Measurements from ENCODE around the gene BCDIN3D. TPM values are rescaled to one million over a fixed set of nuclear protein-coding genes. Genes with fewer than 3 reads are reported as not detected.
A peak's percentile ranks its signal among the peaks of the same experiment; 100 is the strongest.

BCDIN3D gene
- total and polyA plus RNA-seq, 10 donors: 3.3 to 7.4 (median 5.2) TPM

DNA sequence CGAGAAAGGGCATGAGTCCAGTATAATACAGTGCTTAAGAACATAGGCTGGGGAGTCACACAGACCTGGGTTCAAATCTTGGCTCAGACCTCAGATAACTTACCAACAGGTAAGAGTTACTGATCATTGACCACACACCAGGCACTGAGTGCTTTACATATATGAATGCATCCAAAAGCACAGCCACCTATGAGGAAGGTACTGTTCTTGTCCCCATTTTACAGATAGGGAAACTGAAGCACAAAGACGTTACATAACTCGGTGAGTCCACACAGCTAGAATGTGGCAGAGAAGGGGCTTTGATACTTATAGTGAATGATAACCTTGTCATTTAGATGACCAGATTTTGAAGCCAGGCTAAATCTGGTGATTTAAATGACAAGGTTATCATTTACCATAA lies 33.2 kb upstream of the BCDIN3D start:
- TF ChIP-seq POLR2A (IDR thresholded peaks at IDR 0.05): no peak
- TF ChIP-seq POLR2AphosphoS5 (IDR thresholded peaks at IDR 0.05): no peak
- TF ChIP-seq, protein P1, sequence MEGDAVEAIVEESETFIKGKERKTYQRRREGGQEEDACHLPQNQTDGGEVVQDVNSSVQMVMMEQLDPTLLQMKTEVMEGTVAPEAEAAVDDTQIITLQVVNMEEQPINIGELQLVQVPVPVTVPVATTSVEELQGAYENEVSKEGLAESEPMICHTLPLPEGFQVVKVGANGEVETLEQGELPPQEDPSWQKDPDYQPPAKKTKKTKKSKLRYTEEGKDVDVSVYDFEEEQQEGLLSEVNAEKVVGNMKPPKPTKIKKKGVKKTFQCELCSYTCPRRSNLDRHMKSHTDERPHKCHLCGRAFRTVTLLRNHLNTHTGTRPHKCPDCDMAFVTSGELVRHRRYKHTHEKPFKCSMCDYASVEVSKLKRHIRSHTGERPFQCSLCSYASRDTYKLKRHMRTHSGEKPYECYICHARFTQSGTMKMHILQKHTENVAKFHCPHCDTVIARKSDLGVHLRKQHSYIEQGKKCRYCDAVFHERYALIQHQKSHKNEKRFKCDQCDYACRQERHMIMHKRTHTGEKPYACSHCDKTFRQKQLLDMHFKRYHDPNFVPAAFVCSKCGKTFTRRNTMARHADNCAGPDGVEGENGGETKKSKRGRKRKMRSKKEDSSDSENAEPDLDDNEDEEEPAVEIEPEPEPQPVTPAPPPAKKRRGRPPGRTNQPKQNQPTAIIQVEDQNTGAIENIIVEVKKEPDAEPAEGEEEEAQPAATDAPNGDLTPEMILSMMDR (IDR thresholded peaks at IDR 0.05 in 8 of 11, conservative IDR thresholded peaks at IDR 0.05 in 3 of 11): no peak
- no peak overlapping the region for H3K4me3 ChIP-seq
- H3K4me1 ChIP-seq: peaks cover 0 to 8% (median 0%) of the 10 kb centered on the region in 6 donors
- H3K27ac ChIP-seq: no peak overlapping the region
- no peaks in the 10 kb centered on the region for H3K9me3 ChIP-seq
- no peaks in the 10 kb centered on the region for H3K27me3 ChIP-seq (replicated peaks in 1 of 7)
- H3K36me3 ChIP-seq: no peaks in the 10 kb centered on the region
- intact Hi-C loops (cut with DNase I; ENCODE audit: low total_unique reads): no loop called here
- WGBS, 5 donors: 90 to 95% (median 93%) methylated on average over 3 of the region's 3 CpGs
- no peak for DNase-seq

DNA sequence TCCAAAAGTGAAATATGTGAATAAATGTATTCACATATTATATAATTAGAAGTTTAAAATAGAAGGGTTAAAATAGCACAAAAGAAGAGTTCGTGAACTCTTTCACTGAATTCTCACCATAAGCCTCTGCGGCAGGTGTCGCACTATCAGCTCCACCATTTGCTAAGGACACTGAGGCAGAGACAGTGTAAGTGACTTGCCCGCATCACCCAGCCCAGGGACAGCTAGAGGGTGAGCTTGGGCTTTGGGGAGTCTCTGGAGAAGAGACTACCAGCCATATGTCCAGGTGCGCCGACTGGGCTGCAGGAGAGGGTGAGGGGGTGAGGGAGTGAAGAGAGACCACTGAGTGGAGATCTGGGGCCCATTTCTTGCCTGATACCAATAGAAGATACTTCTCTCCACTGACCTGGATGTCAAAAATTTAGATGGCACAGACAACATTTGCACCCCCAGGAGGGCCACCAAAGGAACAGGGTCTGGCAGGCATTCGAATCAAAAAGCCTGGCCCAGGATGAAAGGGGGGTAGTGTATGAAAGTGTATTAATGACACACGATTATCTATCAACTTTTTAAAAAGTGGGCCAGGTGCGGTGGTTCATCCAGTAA lies 32.3 kb upstream of the BCDIN3D start:
- Histone ChIP-seq H3K4me3 (no peak overlapping the region), H3K9me3 (no peaks in the 10 kb centered on the region), H3K27me3 (replicated peaks in 1 of 7) (no peaks in the 10 kb centered on the region), H3K4me1 (peaks cover 0 to 8% (median 0%) of the 10 kb centered on the region in 6 donors), H3K36me3 (no peaks in the 10 kb centered on the region), H3K27ac (no peak overlapping the region)
- intact Hi-C loops (cut with DNase I; ENCODE audit: low total_unique reads): no loop called here
- WGBS, 5 donors: 90 to 97% (median 92%) methylated on average over 9 of the region's 9 CpGs
- TF ChIP-seq, protein P1 (IDR thresholded peaks at IDR 0.05 in 8 of 11, conservative IDR thresholded peaks at IDR 0.05 in 3 of 11): no peak
- DNase-seq: peak; percentile 44

GRCh38 chr12:49874142-49874897 lies 31.4 kb upstream of the BCDIN3D start:
- TF ChIP-seq POLR2A (IDR thresholded peaks at IDR 0.05) (no peak), POLR2AphosphoS5 (IDR thresholded peaks at IDR 0.05) (no peak)
- TF ChIP-seq, protein P1 (IDR thresholded peaks at IDR 0.05 in 8 of 11, conservative IDR thresholded peaks at IDR 0.05 in 3 of 11): no peak
- H3K36me3 ChIP-seq: no peaks in the 10 kb centered on the region
- no peaks in the 10 kb centered on the region for H3K9me3 ChIP-seq
- 70 to 85% (median 79%) methylated on average over 7 to 12 of the region's 12 CpGs for WGBS, 5 donors
- peaks cover 0 to 14% (median 2%) of the 10 kb centered on the region in 6 donors for H3K4me1 ChIP-seq
- no peaks in the 10 kb centered on the region for H3K27me3 ChIP-seq (replicated peaks in 1 of 7)
- intact Hi-C loops (cut with DNase I; ENCODE audit: low total_unique reads): no loop called here
- DNase-seq: peak; percentile 56
- H3K27ac ChIP-seq: no peak overlapping the region
- H3K4me3 ChIP-seq: no peak overlapping the region

GRCh38 chr12:49873361-49873934 lies 30.5 kb upstream of the BCDIN3D start:
- WGBS, 5 donors: 79 to 92% (median 84%) methylated on average over 3 of the region's 3 CpGs
- H3K27me3 ChIP-seq (replicated peaks in 1 of 7): peaks cover 0 to 6% (median 0%) of the 10 kb centered on the region in 7 donors
- TF ChIP-seq, protein P1 (IDR thresholded peaks at IDR 0.05 in 8 of 11, conservative IDR thresholded peaks at IDR 0.05 in 3 of 11): no peak
- TF ChIP-seq POLR2AphosphoS5 (IDR thresholded peaks at IDR 0.05) (no peak), POLR2A (IDR thresholded peaks at IDR 0.05) (no peak)
- H3K27ac ChIP-seq: no peak overlapping the region
- peak; percentile 45 for DNase-seq
- no peaks in the 10 kb centered on the region for H3K9me3 ChIP-seq
- intact Hi-C loops (cut with DNase I; ENCODE audit: low total_unique reads): no loop called here
- H3K36me3 ChIP-seq: no peaks in the 10 kb centered on the region
- peaks cover 0 to 20% (median 3%) of the 10 kb centered on the region in 6 donors for H3K4me1 ChIP-seq
- no peak overlapping the region for H3K4me3 ChIP-seq

Measured in spleen (tissue), 11 donors.